ENCODE results near the gene DCXR. TPM values are rescaled to one million over a fixed set of nuclear protein-coding genes. Genes with fewer than 3 reads are reported as not detected.
A peak's percentile ranks its signal among the peaks of the same experiment; 100 is the strongest.

DCXR gene
- total and polyA plus RNA-seq, 2 of the 13 experiments (the other 11 are each of a cell fraction or from before 2014, with no cell fraction given): 287 to 311 TPM

GRCh38 chr17:81995463-81996231 is 41.9 kb downstream of the DCXR start (continued):
- TF ChIP-seq ZNF512B (CRISPR knock-in tag; IDR thresholded peaks at IDR 0.05; ENCODE audit: borderline replicate concordance): 0 out of 2 replicates have a peak, but pooled peaks have one; percentile 23
- no peak for TF ChIP-seq HNF1A (IDR thresholded peaks at IDR 0.05; ENCODE audit: low read depth)
- TF ChIP-seq HNF1A (CRISPR knock-in tag; IDR thresholded peaks at IDR 0.05; ENCODE audit: borderline replicate concordance): no peak
- peak; percentile 34 for TF ChIP-seq POLR2G (IDR thresholded peaks at IDR 0.05; ENCODE audit: low read depth, low read length)
- no peak for TF ChIP-seq SALL1 (CRISPR knock-in tag; IDR thresholded peaks at IDR 0.05)
- TF ChIP-seq ZNF441 (CRISPR knock-in tag; IDR thresholded peaks at IDR 0.05; ENCODE audit: borderline replicate concordance): no peak; the same call in 1 of the 2 replicates
- peak; percentile 88 for TF ChIP-seq ZNF687 (CRISPR knock-in tag; IDR thresholded peaks at IDR 0.05)
- TF ChIP-seq TFDP2 (CRISPR knock-in tag; IDR thresholded peaks at IDR 0.05): no peak; the same call in 1 of the 2 replicates
- TF ChIP-seq PBX2 (CRISPR knock-in tag; IDR thresholded peaks at IDR 0.05): no peak
- TF ChIP-seq MXD4 (CRISPR knock-in tag; IDR thresholded peaks at IDR 0.05): 0 out of 2 replicates have a peak, but pooled peaks have one; percentile 20
- TF ChIP-seq ZBTB21 (CRISPR knock-in tag; IDR thresholded peaks at IDR 0.05): no peak
- TF ChIP-seq SRSF1 (optimal IDR thresholded peaks at IDR 0.05; ENCODE audit: low read depth, low read length): no peak
- 0 out of 2 replicates have a peak, but pooled peaks have one; percentile 21 for TF ChIP-seq MTA1 (CRISPR knock-in tag; IDR thresholded peaks at IDR 0.05; ENCODE audit: borderline replicate concordance)
- 0 out of 2 replicates have a peak, but pooled peaks have one; percentile 62 for TF ChIP-seq MZF1 (CRISPR knock-in tag; IDR thresholded peaks at IDR 0.05; ENCODE audit: borderline replicate concordance)
